ENCODE data around the gene ARL4C. TPM values are rescaled to one million over a fixed set of nuclear protein-coding genes. Genes with fewer than 3 reads are reported as not detected.

Gene ARL4C
- total RNA-seq, 4 donors from 2014 or later = 4.5 to 23.9 (median 5.9) TPM

DNA sequence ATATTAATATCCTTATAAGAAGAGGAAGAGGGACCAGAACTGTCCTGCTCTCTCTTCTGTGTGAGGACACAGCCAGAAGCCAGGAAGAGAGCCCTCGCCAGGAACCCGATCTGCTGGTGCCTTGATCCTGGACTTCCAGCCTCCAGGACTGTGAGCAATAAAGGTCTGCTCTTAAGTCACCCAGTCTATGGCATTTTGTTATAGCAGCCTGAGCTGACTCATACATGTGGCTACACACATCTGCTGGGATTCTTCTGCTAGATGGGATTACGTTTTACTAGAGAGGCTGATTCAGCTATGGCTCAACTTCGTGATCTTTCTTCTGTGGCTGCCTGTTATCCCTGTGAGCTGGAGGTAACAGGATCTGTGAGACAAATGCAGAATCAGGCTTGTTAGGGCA, 29.6 kb downstream of the ARL4C start:
- no peak for DNase-seq
- no peak for TF ChIP-seq POLR2A (IDR thresholded peaks at IDR 0.05)
- TF ChIP-seq, protein P1, sequence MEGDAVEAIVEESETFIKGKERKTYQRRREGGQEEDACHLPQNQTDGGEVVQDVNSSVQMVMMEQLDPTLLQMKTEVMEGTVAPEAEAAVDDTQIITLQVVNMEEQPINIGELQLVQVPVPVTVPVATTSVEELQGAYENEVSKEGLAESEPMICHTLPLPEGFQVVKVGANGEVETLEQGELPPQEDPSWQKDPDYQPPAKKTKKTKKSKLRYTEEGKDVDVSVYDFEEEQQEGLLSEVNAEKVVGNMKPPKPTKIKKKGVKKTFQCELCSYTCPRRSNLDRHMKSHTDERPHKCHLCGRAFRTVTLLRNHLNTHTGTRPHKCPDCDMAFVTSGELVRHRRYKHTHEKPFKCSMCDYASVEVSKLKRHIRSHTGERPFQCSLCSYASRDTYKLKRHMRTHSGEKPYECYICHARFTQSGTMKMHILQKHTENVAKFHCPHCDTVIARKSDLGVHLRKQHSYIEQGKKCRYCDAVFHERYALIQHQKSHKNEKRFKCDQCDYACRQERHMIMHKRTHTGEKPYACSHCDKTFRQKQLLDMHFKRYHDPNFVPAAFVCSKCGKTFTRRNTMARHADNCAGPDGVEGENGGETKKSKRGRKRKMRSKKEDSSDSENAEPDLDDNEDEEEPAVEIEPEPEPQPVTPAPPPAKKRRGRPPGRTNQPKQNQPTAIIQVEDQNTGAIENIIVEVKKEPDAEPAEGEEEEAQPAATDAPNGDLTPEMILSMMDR (IDR thresholded peaks at IDR 0.05) = no peak
- H3K4me3 ChIP-seq = no peak overlapping the region

DNA sequence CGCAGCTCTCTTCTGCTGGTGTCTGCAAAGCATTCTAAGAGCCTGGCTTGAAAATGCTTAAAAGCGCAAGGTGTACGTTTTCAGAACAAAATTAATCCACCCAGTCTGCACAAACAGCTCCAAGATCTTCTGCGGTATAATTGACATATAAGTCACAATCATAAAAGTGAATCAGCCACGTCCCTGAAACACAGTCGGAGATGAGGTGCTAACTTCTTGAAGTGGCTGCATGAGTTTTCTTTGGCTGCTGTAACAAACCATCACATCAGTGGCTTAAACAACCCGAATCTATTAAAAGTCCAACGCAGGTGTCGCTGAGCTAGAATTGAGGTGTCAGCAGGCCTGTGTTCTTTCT, 32.6 kb downstream of the ARL4C start:
- Histone ChIP-seq H3K9me3 (no peaks in the 10 kb centered on the region), H3K27me3 (no peaks in the 10 kb centered on the region), H3K4me3 (no peak overlapping the region), H3K4me1 (no peaks in the 10 kb centered on the region), H3K36me3 (no peaks in the 10 kb centered on the region), H3K27ac (peak overlapping the region in 2 of 4 donors; percentile 58 to 65)
- no peak for DNase-seq
- TF ChIP-seq, protein P1 (IDR thresholded peaks at IDR 0.05) = no peak
- TF ChIP-seq POLR2A (IDR thresholded peaks at IDR 0.05) = no peak

More for the DNA sequence above, 29.6 kb downstream of the ARL4C start:
- Histone ChIP-seq H3K4me1 (no peaks in the 10 kb centered on the region), H3K27me3 (no peaks in the 10 kb centered on the region), H3K9me3 (no peaks in the 10 kb centered on the region), H3K36me3 (no peaks in the 10 kb centered on the region), H3K27ac (no peak overlapping the region)

DNA sequence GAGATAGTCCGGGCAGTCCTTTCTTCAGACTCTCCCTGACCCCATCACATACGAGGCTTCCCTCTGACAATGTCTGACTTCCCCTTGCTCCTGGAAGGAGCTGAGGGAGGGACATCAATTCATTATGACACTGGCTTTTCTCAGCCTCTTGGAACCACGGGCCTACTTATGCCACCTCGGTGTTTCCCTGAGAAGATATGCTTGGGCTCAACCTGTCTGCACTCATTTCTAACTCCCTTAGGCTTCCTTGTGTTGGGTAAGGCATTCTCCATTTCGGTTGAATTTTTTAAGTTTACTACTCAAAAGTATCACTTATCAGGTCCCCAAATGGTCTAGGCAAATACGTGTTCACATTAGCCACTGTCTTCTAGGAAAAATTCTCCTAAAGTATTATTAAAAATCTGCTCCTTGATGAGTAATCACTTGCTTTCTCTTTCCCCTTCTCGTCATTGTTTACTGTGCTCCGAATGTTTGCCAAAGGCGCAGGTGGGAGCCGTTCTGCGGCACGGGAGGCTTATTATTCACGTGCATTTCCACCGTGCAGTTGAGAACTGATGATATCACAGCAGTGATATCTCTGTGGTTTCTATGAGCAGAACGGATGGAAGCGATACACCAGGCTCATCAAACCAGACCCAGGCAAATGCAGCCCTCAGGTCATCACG, 33.1 kb downstream of the ARL4C start:
- Histone ChIP-seq H3K27me3 (no peaks in the 10 kb centered on the region), H3K4me1 (no peaks in the 10 kb centered on the region), H3K4me3 (no peak overlapping the region), H3K27ac (peak overlapping the region in 3 of 4 donors; percentile 41 to 65 (median 58)), H3K9me3 (no peaks in the 10 kb centered on the region), H3K36me3 (no peaks in the 10 kb centered on the region)
- TF ChIP-seq POLR2A (IDR thresholded peaks at IDR 0.05) = no peak
- TF ChIP-seq, protein P1 (IDR thresholded peaks at IDR 0.05) = no peak
- DNase-seq = peak in 2 of 3 donors; percentile 51 to 78

DNA sequence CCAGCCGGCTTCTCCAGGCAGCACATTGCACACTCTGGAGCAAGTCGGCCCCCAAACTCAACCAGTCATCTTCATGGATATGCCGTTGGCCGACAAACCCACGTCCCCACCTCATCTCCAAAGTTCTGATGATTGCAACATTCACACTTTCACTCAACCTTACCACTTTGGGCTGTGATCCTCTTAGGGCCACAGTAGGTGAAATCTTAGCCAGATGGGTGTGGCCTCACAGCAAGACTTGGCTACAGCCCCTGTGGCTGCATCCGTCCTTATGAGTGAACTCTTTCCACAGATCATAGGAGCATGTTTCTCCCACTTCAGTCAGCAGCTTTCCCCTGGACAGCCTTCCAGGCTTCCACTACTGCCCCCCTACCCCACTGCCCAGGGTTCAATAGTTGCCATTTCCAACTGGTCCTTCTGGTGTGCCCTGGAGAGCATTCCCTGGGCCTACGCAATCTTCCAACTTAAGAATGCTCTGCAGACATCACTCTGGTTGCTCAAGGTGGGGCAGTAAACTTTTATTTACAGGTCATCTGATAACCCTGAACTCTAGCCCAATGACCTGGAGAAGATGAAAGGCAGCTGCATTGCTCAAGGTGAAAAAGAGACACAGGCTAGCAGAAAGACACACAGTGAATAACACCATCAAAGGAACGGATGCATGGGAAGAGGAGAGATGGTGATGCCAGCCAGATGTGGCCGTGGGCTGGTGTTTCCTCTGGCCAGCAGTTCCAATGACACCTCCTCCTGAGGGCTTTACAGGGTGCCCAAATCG, 34.5 kb downstream of the ARL4C start:
- no peaks in the 10 kb centered on the region for H3K9me3 ChIP-seq
- no peak for DNase-seq
- H3K4me1 ChIP-seq = no peaks in the 10 kb centered on the region
- no peak overlapping the region for H3K27ac ChIP-seq
- no peak overlapping the region for H3K4me3 ChIP-seq
- H3K27me3 ChIP-seq = no peaks in the 10 kb centered on the region
- no peaks in the 10 kb centered on the region for H3K36me3 ChIP-seq
- TF ChIP-seq POLR2A (IDR thresholded peaks at IDR 0.05) = no peak
- TF ChIP-seq, protein P1 (IDR thresholded peaks at IDR 0.05) = no peak

DNA sequence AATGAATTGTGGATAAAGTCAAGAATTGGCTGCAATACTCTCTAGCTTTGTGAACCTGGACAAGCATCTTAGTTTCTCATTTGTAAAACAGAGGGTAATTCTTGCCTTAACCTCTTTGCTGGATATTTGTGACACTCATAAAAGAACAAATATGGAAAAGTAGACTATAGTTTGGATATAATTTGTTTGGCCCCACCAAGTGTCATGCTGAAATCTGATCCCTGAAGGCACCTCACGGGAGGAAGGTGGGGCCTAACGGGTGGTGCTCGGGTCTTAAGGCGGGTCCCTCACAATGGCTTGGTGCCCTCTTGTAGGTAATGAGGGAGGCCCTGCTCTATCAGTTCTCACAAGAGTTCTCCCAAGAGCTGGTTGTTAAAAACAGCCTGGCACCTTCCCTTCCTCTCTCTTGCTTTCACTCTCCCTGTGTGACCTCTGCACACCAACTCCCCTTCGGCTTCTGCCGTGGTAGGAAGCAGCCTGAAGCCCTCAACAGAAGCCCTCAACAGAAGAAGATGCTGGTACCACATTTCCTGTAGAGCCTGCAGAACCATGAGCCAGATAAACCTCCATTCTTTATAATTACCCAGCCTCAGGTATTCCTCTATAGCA, 37.4 kb downstream of the ARL4C start:
- Histone ChIP-seq H3K27ac (peak overlapping the region in 1 of 4 donors; percentile 36), H3K36me3 (no peaks in the 10 kb centered on the region), H3K9me3 (no peaks in the 10 kb centered on the region), H3K4me3 (no peak overlapping the region), H3K4me1 (no peaks in the 10 kb centered on the region), H3K27me3 (no peaks in the 10 kb centered on the region)
- TF ChIP-seq, protein P1 (IDR thresholded peaks at IDR 0.05) = no peak
- TF ChIP-seq POLR2A (IDR thresholded peaks at IDR 0.05) = no peak
- DNase-seq = no peak
